Ureter (tissue), 1 donor: ENCODE measurements around the gene SDHAF4. TPM values are rescaled to one million over a fixed set of nuclear protein-coding genes. Genes with fewer than 3 reads are reported as not detected.
"Not testable (repeated sequence)": the region's sequence is repeated elsewhere in the genome, so short reads cannot be mapped to it uniquely, and the experiment has no call there.

Experiments
- DNase-seq: peaks from one replicate; pipeline ENCODE4 v3.0.0-alpha.2; 2020; ENCODE audit warnings: low spot score
- total RNA-seq: library from RNA; stranded (reverse); gene quantifications from one replicate; pipeline ENCODE4 v1.2.4, GENCODE V29; 2023
- donor health status: DM: yes; HTN: yes; CAD: no.

Gene SDHAF4
- 17.2 TPM for total RNA-seq

DNA sequence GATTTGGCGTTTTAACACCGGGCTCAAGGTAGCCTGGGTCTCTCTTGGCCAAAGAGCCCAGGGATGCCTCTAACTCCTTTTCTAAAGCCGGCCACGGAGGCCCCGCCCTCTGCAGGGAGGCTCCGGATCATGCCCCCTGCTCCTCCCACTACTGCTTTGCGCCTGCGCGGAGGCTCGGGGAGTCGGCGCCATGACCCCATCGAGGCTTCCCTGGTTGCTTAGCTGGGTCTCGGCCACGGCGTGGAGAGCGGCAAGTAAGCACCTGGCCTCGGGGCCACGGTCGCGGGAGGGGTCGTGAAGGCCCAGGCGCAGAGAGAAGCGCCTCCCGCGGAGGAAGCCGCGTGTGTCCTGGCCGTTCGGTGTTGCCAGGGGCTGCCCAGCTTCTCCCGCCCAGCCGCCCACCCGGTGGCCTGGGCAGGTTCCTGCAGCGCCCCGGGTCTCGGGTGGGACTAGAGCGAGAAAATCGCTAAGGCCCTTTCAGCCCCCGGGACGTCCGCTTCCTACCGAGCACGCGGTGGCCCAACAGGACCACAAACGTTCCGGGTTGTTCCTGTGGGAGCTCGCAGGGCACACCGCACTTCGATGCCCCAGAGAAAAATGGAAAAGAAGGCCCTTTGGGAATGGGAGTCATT, at the start of gene SDHAF4:
SDHAF4 (plus strand) TSS at position 180 of the 632 bp plus-strand sequence; CDS start at position 191, 11 bp downstream.
- peak; percentile 93 for DNase-seq

DNA sequence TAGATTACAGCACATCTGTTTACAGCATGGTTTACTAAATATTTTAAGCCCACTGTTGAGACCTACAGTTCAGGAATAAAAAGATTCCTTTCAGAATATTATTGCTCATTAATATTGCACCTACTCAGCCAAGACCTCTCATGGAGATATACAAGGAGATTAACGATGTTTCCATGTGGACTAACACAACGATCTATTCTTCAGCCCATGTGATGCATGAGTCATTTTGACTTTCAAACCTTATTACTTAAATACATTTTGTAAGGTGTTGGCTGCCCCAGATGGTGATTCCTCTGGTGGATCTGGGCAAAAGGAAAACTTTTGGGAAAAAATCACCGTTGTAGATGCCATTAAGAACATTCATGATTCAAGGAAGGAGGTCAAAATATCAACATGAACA, 48.0 kb upstream of the SDHAF4 start:
- no peak for DNase-seq

DNA sequence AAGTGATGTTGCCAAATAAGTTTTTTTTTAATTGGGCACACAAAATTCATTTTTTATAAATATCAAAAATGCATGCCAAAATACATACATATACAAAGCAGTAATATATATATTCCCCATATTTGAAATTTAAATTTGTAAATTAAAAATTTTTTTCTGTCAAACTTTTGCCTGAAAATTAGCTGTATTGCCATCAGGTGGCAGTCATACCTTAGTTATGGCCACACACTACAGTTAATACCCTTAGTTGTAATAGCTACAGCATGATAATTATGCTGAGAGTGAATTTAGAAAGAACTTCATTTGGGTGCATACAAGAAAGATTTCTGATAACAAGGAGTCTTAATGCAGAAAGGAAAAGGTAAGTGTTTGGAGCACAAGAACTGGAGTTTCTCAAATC, 46.2 kb upstream of the SDHAF4 start:
- no peak for DNase-seq

DNA sequence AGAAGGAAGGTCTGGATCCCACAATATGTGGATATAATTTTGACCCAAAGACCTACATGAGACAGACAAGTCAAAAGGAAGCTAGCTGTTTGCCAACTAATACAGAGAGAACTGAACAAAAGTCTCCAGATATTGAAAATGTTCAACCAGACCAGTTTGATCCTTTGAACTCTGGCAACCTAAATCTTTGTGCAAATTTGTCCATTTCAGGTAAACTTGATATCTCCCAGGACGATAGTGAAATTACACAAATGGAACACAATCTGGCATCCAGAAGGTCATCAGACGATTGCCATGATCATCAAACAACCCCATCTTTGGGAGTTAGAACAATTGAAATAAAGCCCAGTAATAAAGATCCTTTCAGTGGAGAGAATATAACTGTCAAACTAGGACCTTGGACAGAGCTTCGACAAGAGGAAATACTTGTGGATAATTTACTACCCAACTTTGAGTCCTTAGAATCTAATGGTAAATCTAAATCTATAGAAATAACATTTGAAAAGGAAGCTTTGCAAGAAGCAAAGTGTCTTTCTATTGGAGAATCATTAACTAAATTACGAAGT, 41.9 kb upstream of the SDHAF4 start:
- DNase-seq, result no peak

DNA sequence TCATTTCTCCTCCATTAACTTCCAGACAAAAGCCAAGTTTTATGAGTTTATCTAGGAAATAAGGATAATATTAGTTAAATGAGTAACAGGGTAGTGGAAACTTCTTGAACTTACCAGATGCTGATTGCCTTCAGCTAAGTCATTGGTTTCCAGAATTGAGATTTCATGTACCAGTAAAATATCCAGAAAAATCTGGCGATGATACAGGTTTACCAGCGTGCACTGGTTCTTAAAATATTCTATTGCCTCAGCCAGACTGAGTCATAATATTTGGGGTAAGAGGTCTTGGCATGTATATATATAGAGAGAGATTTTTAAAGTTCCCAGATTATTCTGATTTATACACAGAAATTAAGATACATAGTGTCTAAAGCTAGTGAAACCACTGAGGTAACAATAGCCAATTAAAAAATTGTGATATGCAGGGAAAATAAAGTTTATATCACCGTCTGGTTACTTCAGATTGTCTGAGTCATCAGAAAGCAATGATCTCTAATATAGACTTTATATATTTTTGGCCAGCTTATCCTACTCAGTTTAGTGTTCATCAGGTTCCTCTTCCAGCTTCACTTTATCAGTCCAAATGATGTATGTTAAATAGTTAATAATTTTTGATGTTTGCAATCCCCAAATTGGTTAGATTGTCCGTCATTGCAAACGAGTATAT, 39.5 kb upstream of the SDHAF4 start:
- DNase-seq, result no peak

DNA sequence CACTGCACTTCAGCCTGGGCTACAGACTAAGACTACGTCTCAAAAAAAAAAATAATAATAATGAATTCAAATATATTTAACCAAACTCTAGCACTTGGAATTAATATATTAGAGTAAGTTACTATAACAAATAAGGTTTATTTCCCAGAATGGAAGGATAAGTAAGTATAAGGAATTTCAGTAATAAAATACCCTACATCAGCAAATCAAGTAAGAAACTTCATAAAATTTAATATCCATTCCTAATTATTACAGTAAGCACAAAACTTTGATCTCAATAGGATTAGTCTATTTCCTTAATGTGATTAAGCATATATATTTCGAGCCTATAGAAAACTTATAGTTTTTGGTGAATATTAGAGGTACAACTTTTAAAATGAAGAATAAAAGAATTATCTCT, 36.7 kb upstream of the SDHAF4 start:
- no peak for DNase-seq

DNA sequence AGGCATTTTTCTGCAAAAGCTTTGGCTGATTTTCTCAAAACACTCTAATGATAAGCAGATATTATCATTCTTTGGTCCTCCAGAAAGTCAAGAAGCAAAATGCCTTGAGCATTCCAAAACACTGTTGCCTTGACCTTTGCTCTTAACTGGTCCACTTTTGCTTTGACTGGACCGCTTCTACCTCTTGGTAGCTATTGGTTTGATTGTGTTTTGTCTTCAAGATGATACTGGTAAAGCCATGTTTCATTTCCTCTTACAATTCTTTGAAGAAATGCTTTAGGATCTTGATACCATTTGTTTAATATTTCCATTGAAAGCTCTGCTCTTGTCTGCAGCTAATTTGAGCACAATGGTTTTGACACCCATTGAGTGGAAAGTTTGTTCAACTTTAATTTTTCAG, 35.6 kb upstream of the SDHAF4 start:
- no peak for DNase-seq

DNA sequence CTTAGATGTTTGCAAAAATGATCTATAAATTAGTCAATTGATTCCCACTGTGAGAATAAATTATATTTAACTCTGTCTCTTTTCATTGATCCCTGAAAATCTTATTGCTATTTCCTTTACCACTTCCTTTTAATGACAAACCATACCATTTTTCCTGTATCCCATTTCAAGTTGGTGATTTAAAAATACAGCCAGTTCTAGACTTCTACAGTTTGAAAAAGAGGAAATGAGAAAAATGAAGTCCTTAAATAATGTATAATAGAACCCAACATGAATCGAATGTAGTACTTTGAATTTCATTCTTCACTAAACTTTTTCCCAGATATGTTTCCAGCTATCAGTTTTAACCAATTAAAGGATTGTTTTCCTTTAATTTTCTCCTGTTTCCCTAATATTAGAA, 29.5 kb upstream of the SDHAF4 start:
- no peak for DNase-seq

DNA sequence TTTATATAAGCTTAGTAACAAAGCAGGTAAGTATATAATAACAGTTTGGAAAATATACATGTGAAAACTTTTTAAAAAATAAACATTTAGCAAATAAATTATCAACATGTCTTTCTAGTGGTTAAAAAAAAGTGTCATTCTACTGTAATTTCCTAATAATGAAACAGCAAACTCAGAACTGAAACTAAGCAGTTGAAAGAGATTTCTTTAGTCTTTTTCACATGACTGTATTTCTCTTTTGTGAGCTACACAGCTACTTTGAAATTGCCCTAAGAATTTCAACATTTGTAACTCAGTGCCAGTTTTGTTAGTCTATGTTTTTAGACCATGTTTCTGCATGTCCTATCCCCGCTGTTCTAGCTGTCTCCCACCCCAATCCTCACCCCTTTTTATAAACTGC, 28.4 kb upstream of the SDHAF4 start:
- no peak for DNase-seq

DNA sequence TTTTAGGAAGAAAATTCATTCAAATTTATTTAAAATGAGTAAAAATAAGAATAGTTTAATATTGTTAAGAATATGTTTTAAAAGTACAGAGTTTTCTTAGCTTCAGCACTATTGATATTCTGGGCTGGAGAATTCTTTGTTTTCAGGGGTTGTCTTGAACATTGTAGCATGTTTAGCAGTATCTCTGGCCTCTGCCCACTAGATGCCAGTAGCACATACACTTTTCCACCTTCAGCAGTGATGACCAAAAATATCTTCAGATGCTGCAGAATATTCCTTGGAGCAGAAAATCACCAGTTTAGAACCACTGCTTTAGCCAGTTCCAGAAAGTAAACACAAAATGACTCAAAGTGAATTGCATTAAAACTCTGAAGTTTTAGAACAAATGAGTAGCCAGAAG, 19.4 kb upstream of the SDHAF4 start:
- no peak for DNase-seq

DNA sequence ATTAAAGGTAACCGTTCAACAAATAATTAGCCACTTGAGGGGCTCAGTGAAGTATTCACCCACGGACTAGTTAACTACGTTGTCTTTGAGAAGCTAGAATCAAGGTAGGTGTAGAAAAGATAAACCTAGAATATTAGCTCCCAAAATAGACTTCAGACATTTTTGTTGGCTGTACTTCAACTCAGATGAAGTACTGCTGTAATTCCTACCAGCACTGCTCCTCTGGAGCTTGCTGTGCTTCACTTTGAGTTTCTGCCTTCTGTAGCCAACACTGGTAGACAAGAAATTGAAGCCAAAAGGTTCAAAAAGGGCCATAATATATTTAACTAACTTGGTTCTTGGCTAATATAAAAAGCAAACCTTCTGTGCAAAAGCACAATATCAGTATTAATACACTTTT, 18.8 kb upstream of the SDHAF4 start:
- no peak for DNase-seq

DNA sequence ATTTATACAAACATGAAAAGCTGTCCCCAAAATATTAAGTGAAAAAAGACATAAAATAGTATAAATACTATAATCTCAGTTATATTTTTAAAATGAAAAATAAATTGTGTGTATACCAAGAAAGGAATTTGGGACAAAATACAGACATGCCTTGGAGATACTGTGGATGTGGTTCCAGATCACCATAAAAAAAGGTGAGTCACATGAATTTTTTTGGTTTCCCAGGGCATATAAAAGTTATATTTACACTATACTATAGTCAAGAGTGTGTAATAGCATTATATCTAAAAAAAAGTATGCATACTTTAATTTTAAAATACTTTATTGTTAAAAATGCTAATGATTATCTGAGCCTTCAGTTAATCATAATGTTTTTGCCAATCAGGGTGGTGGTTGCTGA, 17.4 kb upstream of the SDHAF4 start:
- no peak for DNase-seq

DNA sequence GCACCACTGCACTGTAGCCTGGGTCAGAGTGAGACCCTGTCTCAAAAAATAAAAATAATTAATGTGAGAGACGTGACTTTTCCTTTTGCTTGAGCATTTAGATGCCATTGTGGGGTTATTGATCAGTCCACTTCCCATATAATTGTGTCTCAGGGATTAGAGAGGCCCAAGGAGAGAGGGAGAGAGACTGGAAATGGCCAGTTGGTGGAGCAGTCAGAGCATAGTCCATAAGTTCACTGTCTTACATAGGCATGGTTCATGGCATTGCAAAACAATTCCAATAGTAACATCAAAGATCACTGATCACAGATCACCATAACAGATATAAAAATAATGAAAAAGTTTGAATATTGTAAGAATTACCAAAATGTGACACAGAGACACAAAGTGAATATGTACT, 15.2 kb upstream of the SDHAF4 start:
- DNase-seq, result no peak

DNA sequence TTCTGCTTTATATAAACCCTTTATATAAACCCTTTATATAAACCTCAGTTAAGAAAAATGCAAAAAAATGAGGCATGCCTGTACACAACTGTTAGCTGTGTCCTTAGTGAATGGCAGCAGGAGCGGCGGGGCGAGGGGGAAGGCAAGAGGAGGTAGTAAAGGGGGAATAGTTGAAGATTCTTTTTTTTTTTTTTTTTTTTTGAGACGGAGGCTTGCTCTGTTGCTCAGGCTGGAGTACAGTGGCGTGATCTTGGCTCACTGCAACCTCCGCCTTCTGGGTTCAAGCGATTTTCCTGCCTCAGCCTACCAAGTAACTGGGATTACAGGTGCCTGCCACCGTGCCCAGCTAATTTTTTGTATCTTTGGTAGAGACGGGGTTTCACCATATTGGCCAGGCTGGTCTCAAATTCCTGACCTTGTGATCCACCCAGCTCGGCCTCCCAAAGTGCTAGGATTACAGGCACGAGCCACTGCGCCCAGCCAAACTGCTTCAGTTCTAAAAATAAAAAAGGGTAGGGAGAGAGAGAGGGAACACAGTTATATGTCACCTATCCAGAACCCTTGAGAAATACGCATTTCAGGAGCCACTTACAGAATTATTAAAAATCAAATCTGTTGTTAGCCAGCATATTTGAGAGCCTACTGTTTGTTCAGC, 14.3 kb upstream of the SDHAF4 start:
- DNase-seq, result not testable (repeated sequence)

DNA sequence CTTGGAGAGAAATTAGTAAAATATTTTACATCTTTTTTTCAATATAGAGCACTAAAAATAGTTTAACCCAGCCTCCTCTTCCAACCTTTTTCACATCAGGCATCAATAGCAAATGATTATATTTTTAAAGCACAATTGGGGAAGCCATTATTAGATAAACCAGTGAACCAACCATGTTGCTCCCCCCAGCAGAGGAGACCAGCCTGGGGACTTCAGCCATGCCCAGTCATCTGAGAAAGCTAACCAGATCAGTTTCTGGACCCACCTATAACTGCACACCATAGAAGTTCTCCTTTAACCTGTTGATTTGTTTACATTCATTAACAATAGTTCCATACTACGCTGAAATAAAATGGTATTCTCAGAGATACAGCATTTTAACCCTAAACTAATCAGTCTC, 13.8 kb upstream of the SDHAF4 start:
- DNase-seq, result no peak

DNA sequence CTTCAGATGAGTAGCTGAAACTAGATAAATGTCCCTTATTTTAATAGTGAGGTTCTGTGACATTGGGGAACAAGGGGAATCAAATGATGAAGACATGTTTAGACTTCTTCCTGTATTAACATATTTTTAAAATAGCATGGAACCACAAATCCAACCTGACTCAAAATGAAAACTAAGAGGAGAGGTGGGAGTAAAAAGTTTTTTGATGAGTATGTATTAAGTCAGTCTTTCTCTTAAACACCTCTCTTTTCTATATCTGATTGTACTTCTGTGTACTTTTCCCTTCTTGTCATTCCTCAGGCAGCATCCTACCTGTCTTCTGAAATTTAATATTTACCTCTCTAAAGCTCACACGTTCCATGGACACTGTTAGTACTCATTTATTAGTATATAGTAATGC, 8.7 kb upstream of the SDHAF4 start:
- no peak for DNase-seq

DNA sequence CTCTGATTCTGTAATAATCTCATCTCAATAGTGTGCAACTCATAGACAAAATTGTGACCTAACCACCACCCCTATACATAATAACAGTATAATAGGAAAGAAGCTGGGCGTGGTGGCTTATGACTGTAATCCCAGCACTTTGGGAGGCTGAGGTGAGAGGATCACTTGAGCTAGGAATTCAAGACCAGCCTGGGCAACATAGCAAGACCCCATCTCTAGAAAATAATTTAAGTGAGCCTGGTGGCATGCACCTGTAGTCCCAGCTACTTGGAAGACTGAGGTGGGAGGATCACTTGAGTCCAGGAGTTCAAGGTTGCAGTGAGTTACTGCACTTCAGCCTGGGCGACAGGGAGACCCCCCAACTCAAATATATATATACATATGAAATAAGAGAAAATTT, 4.3 kb upstream of the SDHAF4 start:
- not testable (repeated sequence) for DNase-seq

DNA sequence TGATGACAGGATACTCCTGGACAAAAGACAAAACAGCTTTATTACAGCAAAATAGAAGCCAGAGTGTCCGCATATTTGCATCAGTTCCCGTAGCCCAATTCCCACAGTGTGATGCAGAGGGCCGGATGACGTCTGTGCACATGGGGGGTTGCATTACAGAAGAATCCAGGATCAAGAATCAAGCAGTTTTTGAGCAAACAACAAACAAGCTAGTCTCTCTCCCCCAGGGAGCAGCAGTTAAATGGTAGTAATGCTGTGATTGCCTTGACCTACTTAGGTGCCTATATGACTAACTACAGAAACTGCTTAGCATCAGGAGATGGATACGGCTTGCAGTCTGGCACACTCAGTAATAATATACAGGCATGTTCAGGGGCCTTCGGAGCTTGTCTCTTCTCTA, 3.2 kb upstream of the SDHAF4 start:
- DNase-seq, result no peak

DNA sequence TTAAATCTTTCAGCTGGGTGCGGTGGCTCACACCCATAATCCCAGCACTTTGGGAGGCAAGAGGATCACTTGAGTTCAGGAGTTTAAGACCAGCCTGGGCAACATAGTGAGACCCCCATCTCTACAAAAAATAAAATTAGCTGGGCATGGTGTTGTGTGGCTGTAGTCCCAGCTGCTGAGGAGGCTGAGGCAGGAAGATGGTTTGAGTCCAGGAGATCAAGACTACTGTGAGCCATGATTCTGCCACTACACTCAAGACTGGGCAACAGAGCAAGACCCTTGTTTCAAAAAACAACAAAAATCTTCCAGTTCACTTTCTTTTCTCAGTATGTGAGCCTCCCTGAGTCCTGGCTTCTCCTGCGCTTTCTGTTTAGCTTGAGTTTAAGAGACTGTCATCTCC, 7.9 kb downstream of the SDHAF4 start:
- no peak for DNase-seq

DNA sequence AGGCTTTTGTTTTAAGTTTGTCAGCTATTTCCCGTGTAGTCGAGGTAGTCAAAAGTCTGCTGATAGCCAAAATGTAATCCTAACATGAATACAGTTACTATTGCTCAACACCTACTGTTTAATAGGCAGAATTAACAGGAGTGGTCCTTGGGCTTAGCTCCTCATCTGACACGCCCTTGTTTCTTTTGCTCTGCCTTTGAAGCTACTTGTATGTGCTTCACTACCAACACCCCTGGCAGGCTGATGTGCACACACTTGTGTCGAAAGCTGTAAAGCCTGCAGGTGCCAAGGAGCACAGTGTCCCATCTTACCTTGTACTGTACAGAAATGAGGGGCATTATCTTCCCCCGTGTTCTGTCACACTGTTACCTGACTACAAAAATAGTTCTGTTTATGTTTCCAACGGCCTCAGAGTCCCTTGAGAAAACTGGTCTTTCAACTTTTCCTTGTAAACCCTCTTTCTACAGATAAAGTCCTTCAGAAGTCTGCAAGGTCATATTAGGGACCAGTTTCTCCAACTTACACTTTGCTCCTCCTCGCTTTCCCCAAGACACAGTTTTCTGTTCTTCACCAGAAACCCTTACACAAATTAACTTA, 9.3 kb downstream of the SDHAF4 start:
- DNase-seq, result no peak

DNA sequence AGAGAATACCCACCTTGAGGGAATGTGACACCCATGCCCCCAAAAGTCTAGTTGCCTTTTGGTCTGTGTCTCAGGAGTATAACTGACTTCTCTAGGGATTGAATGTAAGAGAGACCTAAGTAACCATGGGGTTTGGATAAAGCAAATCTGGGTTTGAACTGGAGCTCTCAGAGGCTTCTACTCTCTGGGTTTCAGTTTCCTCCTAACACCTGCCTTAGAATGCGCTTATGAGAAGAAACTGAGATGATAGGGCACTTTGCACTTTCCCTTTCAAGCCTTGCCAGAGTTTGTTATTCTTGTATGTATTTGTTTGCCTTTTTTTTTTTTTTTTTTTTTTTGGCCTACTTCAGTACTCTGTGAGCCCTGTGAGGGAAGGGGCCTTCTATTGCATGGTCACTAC, 19.4 kb downstream of the SDHAF4 start:
- no peak for DNase-seq

DNA sequence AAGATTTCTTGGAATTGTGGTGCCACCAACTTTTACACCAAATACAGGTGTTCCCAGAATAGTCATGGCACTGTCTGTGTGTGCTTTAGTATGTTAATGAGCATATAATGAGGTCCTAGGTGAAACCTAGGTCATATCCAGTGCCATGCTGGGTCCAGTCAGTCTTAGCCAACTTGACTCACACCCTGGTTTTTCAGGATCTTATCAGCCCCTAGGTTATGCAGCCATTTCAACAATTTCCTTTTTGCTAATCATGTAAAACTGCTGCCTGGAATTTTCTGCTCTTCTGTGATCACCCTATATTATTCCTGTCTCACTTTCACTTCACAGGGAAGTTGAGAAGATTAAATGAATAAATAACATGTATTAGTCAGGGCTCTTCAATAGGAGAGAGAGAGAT, 23.7 kb downstream of the SDHAF4 start:
- DNase-seq, result no peak
